Activated CD4-positive, alpha-beta memory T cell treated with anti-CD3 and anti-CD28 coated beads, Interleukin-2, amount 10 ng/mL, durations not matched to agents 7 days and 5 days (primary cell): Measurements from ENCODE around the gene DCTD. TPM values are rescaled to one million over a fixed set of nuclear protein-coding genes. Genes with fewer than 3 reads are reported as not detected.

Experiments
- total RNA-seq, 2 experiments: library from RNA; stranded (reverse); gene quantifications; one replicate each; pipeline ENCODE4 v1.2.3, GENCODE V29; 2021

DCTD gene
- total RNA-seq, 2 experiments from 2014 or later, result 71.0 to 72.9 TPM

Other genes with a start within 250 kb of the DCTD start
- gene WWC2, start 181.9 kb upstream of the DCTD start, total RNA-seq, result under 1 TPM; 0.23 to 0.28 TPM